Adrenal gland (tissue), 5 donors: Measurements from ENCODE around the gene SLC35F1.

Experiments
- CTCF ChIP-seq, 6 experiments: fragments of 450-650 bp in 4 of 6; fragments of 200-600 bp in 2 of 6; sonication (generic) in 1 of 6; IDR thresholded peaks; 1 replicate in 5 of 6; 2 replicates in 1 of 6; pipeline versions ENCODE4 v1.5.1 to v1.8.0; 2016 to 2021; ENCODE audit warnings: antibody characterized with exemption in 6 of 6, mild to moderate bottlenecking in 2 of 6, moderate library complexity in 1 of 6
- POLR2A ChIP-seq, 2 donors: fragments of 450-650 bp; IDR thresholded peaks; one replicate each; pipeline ENCODE4 v1.6.1; 2017; ENCODE audit warnings: antibody characterized with exemption in 2 of 2, mild to moderate bottlenecking in 2 of 2, moderate library complexity in 1 of 2
- donor health status: DM: no; HTN: no; CAD: no.

- TF ChIP-seq CTCF (IDR thresholded peaks at IDR 0.05) (no peak), POLR2A (IDR thresholded peaks at IDR 0.05) (no peak)
These were observed 24.9 kb downstream of the SLC35F1 start for GRCh38 chr6:117932001-117932400.
